ENCODE results near the gene GNGT2.

DNA sequence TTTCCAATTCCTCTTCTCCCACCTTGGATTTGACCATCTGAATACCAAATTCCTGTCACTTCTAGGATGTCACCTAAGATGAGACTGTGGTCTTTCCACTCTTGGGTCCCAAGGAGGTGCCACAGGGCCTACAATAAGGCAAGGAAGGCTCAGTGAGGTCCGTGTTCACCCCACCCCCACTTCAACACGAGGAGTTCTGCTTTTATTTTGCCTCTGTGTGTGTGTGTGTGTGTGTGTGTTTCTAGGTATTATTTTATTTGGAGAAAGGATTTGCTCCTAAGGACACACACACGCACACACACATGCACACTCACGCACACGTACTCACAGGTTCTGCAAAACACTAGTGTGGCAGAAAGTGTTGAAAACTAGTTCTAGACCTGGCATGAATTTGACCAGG lies 44.8 kb upstream of the GNGT2 start:
- TF ChIP-seq EZH2phosphoT487 (IDR thresholded peaks at IDR 0.05; ENCODE audit: insufficient read depth, low read depth) (no peak), EZH2 (IDR thresholded peaks at IDR 0.05; ENCODE audit: insufficient read depth, poor library complexity, severe bottlenecking) (no peak)
